ENCODE results near the gene RFC5. TPM values are rescaled to one million over a fixed set of nuclear protein-coding genes. Genes with fewer than 3 reads are reported as not detected.

Gene RFC5
- total RNA-seq, 1 donor from 2014 or later = 7.3 TPM

GRCh38 chr12:117970334-117970733 lies 46.2 kb upstream of the RFC5 start:
- Histone ChIP-seq H3K36me3 (no peaks in the 10 kb centered on the region), H3K4me1 (peaks cover 8% of the 10 kb centered on the region), H3K9me3 (no peaks in the 10 kb centered on the region), H3K27ac (no peak overlapping the region), H3K4me3 (no peak overlapping the region), H3K27me3 (ENCODE audit: low read depth) (peaks cover 29% of the 10 kb centered on the region)
- intact Hi-C loops (cut with DNase I) = no loop called here
- DNase-seq (no peak), ATAC-seq (no peak)
- TF ChIP-seq CTCF (IDR thresholded peaks at IDR 0.05) = no peak

DNA sequence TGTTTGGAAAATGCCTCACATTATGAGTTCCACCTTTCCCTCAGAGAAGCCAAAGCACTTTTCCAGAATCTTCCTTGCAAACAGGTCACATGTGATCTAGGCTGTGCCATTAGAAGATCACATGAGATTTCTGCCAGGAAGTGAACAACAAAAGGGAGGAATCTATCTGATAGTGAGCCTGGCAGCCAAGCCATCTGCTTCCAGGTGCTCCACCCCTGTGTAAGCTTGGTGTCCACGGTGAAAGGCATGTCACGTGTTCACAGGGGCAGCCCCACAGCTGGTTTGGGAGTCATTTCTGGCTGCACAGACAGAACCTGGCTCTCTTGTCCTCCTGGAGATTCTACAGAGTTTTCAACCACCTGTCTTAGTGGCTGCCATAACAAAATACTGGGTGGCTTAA lies 44.2 kb upstream of the RFC5 start:
- intact Hi-C loops (cut with DNase I) = no loop called here
- Histone ChIP-seq H3K27me3 (ENCODE audit: low read depth) (peaks cover 29% of the 10 kb centered on the region), H3K36me3 (no peaks in the 10 kb centered on the region), H3K27ac (no peak overlapping the region), H3K4me3 (no peak overlapping the region), H3K4me1 (peaks cover 8% of the 10 kb centered on the region), H3K9me3 (no peaks in the 10 kb centered on the region)
- TF ChIP-seq CTCF (IDR thresholded peaks at IDR 0.05) = no peak
- DNase-seq (no peak), ATAC-seq (no peak)

DNA sequence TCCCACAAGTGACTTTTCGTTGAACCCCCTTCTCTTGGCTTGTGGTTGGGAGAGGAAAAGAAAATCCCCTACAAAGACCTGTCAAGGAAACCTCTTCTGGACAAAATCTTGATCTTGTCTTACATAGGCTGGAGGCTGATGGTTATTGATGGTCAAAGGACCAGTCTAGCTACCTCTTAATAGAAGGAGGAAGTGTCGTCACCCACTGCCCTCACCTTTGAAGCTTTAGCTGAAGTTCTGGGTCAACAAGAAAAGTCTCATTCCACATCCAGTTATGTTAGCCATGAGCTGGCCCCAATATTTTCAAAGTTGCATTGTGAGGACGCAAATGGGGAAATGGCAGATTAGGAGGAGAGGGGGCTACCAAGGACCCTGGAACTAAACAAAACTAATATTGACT lies 41.5 kb upstream of the RFC5 start:
- H3K9me3 ChIP-seq = no peaks in the 10 kb centered on the region
- H3K4me1 ChIP-seq = no peaks in the 10 kb centered on the region
- H3K4me3 ChIP-seq = no peak overlapping the region
- peaks cover 4% of the 10 kb centered on the region for H3K27me3 ChIP-seq (ENCODE audit: low read depth)
- intact Hi-C loops (cut with DNase I) = no loop called here
- TF ChIP-seq CTCF (IDR thresholded peaks at IDR 0.05) = no peak
- H3K27ac ChIP-seq = no peak overlapping the region
- no peaks in the 10 kb centered on the region for H3K36me3 ChIP-seq
- ATAC-seq (no peak), DNase-seq (no peak)

- no peak for TF ChIP-seq CTCF (IDR thresholded peaks at IDR 0.05)
- Histone ChIP-seq H3K9me3 (no peaks in the 10 kb centered on the region), H3K4me1 (no peaks in the 10 kb centered on the region), H3K27ac (no peak overlapping the region), H3K36me3 (no peaks in the 10 kb centered on the region), H3K27me3 (ENCODE audit: low read depth) (peaks cover 4% of the 10 kb centered on the region), H3K4me3 (no peak overlapping the region)
- intact Hi-C loops (cut with DNase I) = no loop called here
- no peak for ATAC-seq
- no peak for DNase-seq
These were observed 39.1 kb upstream of the RFC5 start for GRCh38 chr12:117977373-117977772.

- H3K36me3 ChIP-seq = no peaks in the 10 kb centered on the region
- ATAC-seq = no peak
- intact Hi-C loops (cut with DNase I) = no loop called here
- no peak for DNase-seq
- no peaks in the 10 kb centered on the region for H3K9me3 ChIP-seq
- no peak overlapping the region for H3K27ac ChIP-seq
- no peak overlapping the region for H3K4me3 ChIP-seq
- H3K27me3 ChIP-seq (ENCODE audit: low read depth) = peaks cover 4% of the 10 kb centered on the region
- no peaks in the 10 kb centered on the region for H3K4me1 ChIP-seq
- no peak for TF ChIP-seq CTCF (IDR thresholded peaks at IDR 0.05)
These were observed 35.9 kb upstream of the RFC5 start for GRCh38 chr12:117980616-117981015.

- no peaks in the 10 kb centered on the region for H3K36me3 ChIP-seq
- H3K4me3 ChIP-seq = no peak overlapping the region
- H3K4me1 ChIP-seq = no peaks in the 10 kb centered on the region
- no peak for TF ChIP-seq CTCF (IDR thresholded peaks at IDR 0.05)
- no peak overlapping the region for H3K27ac ChIP-seq
- intact Hi-C loops (cut with DNase I) = no loop called here
- DNase-seq (no peak), ATAC-seq (no peak)
- no peaks in the 10 kb centered on the region for H3K9me3 ChIP-seq
- H3K27me3 ChIP-seq (ENCODE audit: low read depth) = peaks cover 4% of the 10 kb centered on the region
These were observed 35.2 kb upstream of the RFC5 start for GRCh38 chr12:117981267-117981666.
